Epithelial cell of esophagus (primary cell): ENCODE results near the gene COL8A1.

Experiments used
- DNase-seq: peaks from one replicate; pipeline ENCODE4 v3.0.0; 2010; ENCODE audit warnings: low read depth
- H3K4me3 ChIP-seq: 2 replicates; pipeline ENCODE4 v1.5.1; 2011; ENCODE audit warnings: mild to moderate bottlenecking, low read length, control low read depth
- CTCF ChIP-seq: IDR thresholded peaks from 2 replicates; pipeline ENCODE4 v1.5.1; 2011; ENCODE audit warnings: low read depth, mild to moderate bottlenecking, low read length, control low read depth, inconsistent platforms; ENCODE audit not compliant: insufficient read depth; ENCODE audit errors: missing control alignments

Gene COL8A1

DNA sequence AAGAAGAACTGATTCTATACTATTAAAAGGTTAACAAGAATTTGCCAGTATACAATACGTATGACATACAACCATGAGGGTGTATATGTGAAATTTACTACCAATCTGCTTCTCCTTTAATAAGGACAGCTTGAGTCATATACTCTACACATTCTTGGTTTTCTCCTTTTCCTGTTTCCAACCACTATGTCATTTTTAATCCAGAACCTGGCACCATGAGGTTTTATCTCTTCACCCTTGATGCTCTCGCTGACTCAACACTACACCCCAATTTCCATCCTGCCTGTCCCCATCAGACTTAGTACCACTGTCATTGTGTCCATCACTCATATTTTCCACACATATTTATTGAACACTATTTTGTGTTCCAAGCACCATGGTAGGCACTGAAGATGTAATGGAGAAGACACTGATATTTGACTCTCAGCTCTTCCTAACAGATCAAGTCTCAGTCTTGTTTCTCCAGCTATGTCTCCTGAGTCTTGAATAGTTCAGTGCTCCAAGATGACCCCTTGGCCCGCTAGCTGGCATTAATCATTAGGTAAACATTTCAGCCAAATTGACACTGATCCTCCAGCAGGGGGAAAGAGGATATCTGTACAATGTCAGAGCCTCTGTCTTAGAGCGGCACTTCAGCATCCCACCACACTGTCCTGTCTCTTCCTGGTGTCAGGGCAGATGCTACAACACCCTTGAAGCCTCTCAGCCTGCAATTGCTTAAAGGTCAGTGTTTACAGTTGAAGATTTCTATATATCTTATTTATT lies 11.2 kb upstream of the COL8A1 start:
- no peak overlapping the region for H3K4me3 ChIP-seq
- DNase-seq, result no peak
- TF ChIP-seq CTCF, result no peak

DNA sequence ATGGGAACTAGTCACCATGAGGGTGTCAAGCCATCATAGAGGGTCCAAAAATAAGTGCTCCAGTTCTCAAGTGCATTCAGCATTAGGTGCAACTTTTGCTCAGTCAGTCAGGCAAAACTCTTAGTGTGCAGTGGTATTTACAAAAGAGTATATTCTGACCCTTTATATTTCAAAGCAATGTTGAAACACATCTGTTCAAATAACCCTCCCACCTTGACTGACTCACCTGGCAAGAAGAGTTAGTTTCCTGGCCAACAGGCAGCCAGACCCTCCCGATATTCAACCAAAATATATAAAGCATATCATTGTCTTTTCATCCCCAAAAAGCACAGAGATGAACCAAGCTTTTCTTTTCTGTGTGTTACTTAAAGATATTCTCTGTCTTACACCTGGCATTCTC lies 7.6 kb upstream of the COL8A1 start:
- peak; percentile 60 for DNase-seq
- H3K4me3 ChIP-seq, result no peak overlapping the region
- TF ChIP-seq CTCF, result no peak

- TF ChIP-seq CTCF, result no peak
- DNase-seq, result peak; percentile 75
- H3K4me3 ChIP-seq, result no peak overlapping the region
Observed at GRCh38 chr3:99633887-99634558, 4.4 kb upstream of the COL8A1 start.

- no peak overlapping the region for H3K4me3 ChIP-seq
- DNase-seq, result no peak
- no peak for TF ChIP-seq CTCF
Observed at GRCh38 chr3:99634881-99635280, 3.5 kb upstream of the COL8A1 start.

DNA sequence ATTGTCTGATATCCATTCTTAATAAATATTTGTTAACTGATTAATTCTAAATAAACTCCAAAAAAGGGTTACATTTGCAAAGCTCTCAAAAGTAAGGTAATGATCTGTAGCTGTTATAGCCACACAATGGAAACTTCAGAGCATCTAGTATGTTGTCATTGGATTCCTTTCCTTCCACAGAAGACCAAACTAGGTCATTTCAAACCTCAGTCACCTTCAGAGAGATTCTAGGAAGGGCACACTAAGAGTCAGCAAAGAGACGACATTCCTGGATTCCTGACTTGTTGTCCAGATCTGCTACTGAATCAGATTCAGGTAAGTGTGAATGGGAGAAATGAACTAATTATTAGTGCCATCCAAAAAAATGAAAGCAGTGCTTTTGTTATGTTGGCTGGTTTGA lies 3.0 kb upstream of the COL8A1 start:
- no peak for TF ChIP-seq CTCF
- H3K4me3 ChIP-seq, result no peak overlapping the region
- DNase-seq, result no peak

DNA sequence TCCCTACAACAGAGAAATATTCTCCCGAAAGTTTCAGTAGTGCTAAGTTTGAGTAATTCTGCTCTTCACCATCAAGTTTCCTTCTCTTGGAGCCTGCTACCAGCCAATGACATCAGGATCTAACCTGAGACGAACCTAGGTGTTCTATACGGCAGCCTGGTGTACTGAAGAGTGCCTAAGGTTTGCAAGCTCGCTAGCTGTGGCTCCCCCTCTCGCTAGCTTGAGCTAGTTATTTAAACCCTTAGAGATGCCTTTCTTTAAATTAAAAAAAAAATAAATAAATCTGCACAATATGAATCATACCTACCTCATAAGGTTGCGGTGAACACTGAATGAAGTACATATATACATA lies 1.4 kb upstream of the COL8A1 start:
- DNase-seq, result peak; percentile 73
- H3K4me3 ChIP-seq, result peak overlapping the region; percentile 43
- no peak for TF ChIP-seq CTCF
